HG03064 (cell line): Measurements from ENCODE around the gene BRINP1.

Experiments used
- ATAC-seq: cut with Tn5 transposase; IDR thresholded peaks from one replicate; pipeline ENCODE4 v1.9.1; 2021; ENCODE audit warnings: low read depth; ENCODE audit not compliant: unreplicated experiment

BRINP1 gene

DNA sequence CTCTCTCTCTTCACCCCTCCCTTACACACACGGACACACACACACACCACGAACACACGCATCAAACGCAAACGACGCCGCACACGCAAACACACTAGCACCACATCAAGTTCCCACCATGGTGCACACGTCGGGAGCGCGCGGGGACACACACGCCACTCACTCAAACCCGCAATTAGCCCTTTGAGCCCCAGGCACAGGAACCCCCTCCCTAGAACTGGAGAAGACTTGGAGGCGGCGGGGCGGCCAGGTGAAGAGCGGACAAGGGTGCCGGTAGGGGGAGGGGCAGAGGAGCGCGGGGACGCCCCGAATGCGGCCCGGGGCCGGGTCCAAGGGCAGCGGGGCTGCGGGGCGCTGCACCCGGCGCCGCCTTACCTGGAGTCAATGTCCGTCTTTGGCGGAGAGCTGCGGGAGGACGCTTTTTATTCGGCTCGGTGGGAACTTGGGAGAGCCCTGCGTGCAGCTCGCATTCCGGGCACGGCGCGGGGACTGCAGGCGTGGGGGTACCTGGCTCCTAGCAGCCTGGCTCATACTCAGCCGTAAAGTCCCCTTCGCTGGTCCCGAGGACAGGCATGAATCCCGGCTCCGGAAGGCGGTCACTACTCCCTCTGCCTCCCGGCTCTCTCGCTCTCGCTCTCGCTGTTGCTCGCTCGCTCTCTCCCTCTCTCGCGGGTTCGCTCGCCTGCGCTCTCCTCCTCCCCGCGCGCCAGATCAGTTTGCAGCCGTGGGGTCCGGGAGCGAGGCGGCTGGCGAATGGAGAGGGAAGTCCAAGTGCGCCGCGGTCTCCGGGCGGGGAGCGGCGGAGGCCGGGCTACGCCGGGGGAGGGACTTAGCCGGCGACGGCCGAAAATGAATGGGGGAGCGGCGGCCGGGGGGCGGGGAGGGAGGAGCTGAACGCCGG, at the start of gene BRINP1:
Gene BRINP1 (minus strand): TSS at position 755 of the 901 bp plus-strand sequence. CDS start 56,080 bp downstream, outside the sequence.
- ATAC-seq: no peak

- no peak for ATAC-seq
Observed at GRCh38 chr9:119418721-119419120, 49.5 kb upstream of the BRINP1 start.

- ATAC-seq: no peak
Observed at GRCh38 chr9:119416793-119417192, 47.6 kb upstream of the BRINP1 start.

GRCh38 chr9:119412399-119412798, 43.2 kb upstream of the BRINP1 start:
- ATAC-seq: no peak

DNA sequence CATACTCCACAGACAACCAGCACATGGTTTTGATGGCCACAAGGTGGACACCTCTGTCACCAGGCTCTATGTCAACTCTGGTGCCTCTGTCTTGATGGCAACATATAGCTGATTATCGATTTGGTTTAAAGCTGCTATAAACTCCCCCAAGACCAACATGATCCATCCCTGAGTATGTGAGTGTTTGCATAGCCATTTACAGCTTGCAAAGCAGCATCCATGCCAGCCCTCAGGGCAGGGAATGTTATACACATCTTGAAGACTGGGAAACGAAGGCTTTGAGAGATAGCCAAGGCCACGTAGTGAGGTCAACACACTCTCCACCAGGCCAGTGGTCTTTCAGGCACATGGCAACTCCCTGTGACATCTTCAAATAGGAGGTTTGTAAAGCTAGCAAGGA, 40.3 kb upstream of the BRINP1 start:
- ATAC-seq: no peak

- ATAC-seq: no peak
Observed at GRCh38 chr9:119400606-119401005, 31.4 kb upstream of the BRINP1 start.

- ATAC-seq: no peak
Observed at GRCh38 chr9:119398350-119398749, 29.1 kb upstream of the BRINP1 start.

- no peak for ATAC-seq
Observed at GRCh38 chr9:119391878-119392277, 22.6 kb upstream of the BRINP1 start.

GRCh38 chr9:119375892-119376291, 6.7 kb upstream of the BRINP1 start:
- ATAC-seq: no peak

- no peak for ATAC-seq
Observed at GRCh38 chr9:119372951-119373350, 3.7 kb upstream of the BRINP1 start.

GRCh38 chr9:119370816-119371215, 1.6 kb upstream of the BRINP1 start:
- ATAC-seq: no peak

DNA sequence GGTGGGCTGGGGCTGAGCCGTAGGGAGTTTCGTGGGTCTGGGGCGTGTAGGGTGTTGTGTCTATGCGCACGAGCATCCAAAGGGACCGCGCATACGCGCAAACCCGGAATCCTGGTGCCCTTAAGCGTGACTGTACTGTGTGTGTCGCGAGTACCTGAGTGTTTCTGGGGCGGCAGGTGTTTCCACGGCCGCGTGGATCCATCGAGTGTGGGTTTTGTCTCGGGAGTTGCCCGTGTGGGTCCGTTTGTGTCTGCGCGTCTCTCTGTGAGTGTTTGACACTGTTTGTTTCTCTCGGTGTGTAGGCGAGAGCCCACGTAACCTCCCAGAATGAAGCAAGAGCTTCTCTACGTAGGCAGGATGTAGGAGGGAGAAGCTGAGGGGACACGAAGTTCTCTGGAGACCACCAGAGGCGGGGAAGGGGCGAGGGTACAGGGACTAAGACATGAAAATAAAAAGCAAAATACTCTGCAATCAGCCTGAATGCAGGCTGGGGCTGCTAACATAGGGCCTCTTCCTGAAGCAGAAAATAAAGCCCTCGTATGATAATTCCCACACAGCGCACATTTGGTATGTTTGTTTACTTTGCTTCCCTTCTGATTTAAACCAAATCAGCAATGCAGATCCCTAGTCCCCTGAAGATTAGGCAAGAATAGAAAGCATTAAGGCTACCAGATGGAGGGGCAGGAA, 588 bp upstream of the BRINP1 start:
- ATAC-seq: no peak

GRCh38 chr9:119368179-119368578, 1.1 kb downstream of the BRINP1 start:
- no peak for ATAC-seq

GRCh38 chr9:119367683-119368075, 1.6 kb downstream of the BRINP1 start:
- no peak for ATAC-seq

- no peak for ATAC-seq
Observed at GRCh38 chr9:119366909-119367682, 2.1 kb downstream of the BRINP1 start.

- no peak for ATAC-seq
Observed at GRCh38 chr9:119365291-119366027, 3.8 kb downstream of the BRINP1 start.

GRCh38 chr9:119360237-119360636, 9.0 kb downstream of the BRINP1 start:
- ATAC-seq: no peak

- ATAC-seq: no peak
Observed at GRCh38 chr9:119357336-119358096, 11.7 kb downstream of the BRINP1 start.

- ATAC-seq: no peak
Observed at GRCh38 chr9:119349351-119349825, 19.8 kb downstream of the BRINP1 start.
